G401.6 (cell line): ENCODE results near the gene CSF2RB.
"Not testable (repeated sequence)": the region's sequence is repeated elsewhere in the genome, so short reads cannot be mapped to it uniquely, and the experiment has no call there.

Experiments used
- FAIRE-seq: peaks from 2 replicates; lab custom pipeline; 2012; peaks lifted over from hg19 to GRCh38; lab: Jason Lieb, UNC

CSF2RB gene

DNA sequence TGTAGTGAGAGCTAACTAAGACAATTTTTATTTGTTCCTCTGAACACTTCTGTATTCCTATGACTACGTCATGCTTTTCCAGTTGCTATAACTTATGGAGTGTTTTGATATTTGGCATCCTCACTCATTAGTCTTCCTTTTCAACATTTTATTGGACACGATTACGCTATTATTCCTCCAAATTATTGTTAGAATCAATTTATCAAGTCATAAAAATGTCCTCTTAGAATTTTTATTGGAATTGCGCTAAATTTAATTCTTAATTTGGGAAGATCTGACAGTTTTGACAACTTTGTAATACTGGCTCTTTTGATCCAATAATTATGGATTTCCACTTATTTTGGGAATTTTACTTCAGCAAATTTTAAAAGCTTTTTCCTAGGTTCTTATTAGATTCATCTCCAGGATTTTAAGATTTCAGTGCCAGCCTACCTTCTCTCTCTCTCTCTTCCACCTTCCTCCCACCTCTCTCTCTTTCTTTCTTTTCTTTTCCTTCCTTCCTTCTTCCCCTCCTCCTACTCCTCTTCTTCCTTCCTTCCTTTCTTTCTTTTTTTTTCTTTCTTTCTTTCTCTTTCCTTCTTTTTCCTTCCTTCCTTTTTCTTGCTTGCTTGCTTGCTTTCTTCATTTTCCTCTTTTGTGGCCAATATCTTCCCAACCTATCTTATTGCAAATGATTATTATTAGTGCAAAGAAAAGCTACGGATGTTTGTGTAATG, 55.0 kb downstream of the CSF2RB start:
- FAIRE-seq: no peak

DNA sequence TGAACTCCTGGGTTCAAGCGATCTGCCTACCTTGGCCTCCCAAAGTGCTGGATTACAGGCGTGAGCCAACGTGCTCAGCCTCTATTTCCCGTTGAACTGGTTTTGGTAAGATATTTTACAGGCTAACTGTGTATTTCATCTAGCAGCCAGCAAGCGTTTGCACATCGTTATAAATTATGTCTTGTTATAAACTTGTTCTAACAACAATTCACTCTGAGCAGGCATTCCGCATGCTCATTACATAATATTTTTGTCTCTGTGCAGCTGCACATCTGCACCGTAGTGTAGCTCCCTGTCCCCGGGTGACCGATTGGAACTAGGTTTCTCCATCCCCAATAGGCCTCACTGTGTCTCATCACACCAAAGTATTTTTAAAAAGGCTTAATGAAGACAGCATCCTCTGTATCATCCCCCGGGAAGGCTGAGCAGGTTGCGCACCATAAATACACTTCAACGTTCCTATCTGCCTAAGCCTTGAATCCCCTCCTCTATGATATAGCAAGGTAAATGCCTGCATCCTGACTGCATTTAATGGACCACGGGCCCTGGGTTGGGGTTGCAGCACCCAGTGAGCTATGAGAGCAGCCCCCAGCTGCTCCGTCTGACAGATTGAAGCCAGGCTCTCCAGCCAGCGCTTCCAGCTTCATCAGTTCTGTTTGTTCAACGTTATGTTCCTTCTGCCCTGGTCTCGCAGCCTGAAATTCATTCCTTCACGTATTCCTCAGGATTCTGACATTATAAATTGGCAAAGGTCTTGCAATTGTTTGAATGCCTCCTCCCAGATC, 58.1 kb downstream of the CSF2RB start:
- FAIRE-seq: no peak

DNA sequence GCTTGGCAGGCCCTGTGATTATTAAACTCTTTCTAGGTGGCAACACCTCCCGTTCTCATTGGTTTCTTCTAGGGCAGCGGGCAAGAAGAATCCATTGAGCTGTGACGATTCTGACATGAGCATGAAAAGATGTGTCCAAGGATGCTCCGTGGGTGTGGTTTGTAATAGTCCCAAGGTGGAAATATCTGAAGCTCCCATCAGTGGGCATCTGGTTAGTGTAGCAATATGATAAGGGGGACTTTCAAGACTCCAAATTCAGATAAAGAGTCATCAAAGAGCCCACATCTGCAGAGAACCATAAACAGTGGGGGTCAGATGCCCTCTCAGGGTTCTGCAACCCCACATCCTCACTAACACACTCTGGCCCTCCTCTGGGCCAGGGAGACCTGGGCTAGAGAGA, 63.2 kb downstream of the CSF2RB start:
- no peak for FAIRE-seq

DNA sequence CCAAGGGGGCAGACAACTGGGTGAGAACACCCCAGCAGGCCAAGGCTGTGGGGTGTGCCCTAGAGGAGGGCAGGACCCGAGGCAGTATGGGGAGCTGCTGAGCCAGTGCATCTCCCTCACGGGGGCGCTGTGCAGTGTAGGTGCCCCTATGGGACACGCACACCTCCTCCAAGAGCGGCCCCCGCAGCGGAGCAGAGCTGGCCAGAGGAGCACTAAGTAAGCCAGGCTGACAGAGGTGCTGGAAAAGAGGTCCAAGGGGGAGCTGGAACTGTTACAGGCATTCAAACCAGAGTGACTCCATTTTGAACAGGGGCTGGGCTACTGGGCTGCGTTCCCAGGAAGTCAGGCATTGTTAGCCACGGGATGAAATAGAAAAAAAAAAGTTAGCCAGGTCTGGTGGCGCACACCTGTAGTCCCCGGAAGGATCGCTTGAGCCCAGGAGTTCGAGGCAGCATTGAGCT, 64.0 kb downstream of the CSF2RB start:
- FAIRE-seq: no peak

DNA sequence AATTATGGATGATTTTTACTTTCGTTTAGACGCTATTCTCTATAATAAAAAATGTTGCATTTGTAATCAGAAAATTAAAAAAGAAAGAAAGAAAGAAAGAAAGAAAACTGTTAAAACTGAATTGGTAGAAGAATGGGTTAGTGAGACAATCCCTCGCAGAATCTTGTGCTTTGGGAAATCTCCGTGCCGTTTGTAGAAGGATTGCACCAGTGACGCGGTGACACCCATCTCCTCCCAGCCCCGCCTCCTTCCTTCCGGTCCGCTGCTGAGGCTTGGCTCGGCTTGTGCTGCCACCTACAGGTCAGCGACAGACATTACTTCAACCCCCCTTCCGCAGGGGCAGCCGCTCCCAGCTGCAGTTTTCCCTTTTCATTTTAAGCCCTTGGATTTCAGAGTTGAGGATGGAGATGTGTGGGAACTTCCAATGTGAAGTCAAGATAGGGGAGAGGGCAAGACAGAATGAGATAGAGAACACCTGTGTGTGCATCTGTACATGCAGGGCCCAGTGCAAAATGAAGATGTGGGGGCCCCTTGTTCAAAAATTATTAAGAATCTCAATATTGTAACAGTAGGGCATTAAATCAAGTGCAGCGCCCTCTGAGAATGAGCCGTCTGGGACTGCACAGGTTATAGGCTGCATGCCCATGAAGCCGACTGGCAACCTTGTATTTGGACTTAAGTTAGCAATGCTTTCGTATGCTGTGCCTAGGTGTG, 64.7 kb downstream of the CSF2RB start:
- peak; percentile 96 for FAIRE-seq

DNA sequence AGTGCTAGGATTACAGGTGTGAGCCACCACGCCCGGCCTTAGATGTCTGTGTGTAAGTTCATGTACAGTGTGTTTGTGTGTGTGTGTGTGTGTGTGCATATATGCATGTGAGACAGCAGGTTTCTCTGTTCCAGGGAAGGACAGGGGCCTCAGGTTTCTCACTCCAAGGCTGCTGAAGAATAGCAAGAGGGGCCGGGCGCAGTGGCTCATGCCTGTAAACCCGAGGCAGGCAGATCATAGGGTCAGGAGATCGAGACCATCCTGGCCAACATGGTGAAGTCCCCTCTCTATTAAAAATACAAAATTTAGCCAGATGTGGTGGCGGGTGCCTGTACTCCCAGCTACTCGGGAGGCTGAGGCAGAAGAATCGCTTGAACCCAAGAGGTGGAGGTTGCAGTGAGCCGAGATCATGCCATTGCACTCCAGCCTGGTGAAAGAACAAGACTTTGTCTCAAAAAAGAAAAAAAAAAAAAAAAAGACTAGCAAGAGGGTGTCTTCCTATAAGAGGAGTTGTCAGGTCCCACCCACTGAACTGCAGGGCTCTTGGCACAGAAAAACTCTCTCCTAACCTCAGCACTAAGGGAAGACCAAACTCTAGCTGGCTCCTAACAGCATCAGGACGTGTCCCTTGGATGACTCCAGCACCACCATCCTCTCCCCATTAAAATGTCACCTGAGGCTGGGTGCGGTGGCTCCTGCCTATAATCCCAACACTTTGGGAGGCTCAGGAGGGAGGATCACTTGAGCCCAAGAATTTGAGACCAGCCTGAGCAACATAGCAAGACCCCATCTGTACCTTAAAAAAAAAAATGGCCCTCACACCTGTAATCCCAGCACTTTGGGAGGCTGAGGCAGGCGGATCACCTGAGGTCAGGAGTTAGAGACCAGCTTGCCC, 65.8 kb downstream of the CSF2RB start:
- FAIRE-seq: no peak

DNA sequence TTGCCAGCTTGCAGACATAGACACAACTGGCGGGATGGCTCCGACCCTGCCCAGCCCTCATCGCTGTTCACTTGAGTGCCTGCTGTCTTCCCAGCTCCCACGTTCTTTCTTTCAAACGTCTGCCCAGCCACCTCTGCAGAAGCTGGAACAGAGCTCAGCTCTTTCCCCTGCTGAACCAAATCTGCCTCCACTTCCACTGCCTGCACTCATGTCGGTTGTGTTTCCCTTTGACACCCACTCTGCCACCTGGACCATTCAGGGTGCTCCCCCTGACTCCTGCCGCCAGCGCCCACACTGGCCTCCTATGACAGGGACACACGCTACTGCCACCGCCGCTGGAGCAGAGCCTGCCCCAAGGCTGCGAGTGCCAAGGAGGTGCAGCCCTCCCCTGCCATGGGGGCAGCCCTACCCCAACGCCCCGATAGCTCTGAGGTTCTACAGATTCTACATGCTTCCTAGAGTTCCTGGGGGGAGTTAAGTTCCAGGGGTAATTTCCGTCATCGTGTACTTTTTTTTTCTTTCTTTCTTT, 67.9 kb downstream of the CSF2RB start:
- FAIRE-seq: no peak

DNA sequence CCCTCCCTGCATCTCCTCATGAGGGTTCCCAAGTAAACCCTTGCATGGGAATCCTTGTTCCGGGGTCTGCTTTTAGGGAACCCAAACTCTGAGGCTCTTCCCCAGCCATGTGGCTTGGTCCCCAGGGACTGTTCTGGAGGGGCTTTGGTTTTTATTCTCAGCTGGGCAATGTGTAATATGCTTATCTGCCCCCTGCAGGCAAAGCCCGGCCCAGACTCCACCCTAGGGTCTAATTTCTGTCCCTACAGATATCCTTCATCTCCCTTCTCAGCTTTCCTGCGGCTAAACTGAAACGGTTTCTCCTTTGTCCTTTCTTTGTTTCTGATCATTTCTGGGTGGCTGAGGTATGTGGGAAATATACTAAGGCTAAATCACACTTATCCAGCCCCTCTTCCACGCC, 68.7 kb downstream of the CSF2RB start:
- no peak for FAIRE-seq

DNA sequence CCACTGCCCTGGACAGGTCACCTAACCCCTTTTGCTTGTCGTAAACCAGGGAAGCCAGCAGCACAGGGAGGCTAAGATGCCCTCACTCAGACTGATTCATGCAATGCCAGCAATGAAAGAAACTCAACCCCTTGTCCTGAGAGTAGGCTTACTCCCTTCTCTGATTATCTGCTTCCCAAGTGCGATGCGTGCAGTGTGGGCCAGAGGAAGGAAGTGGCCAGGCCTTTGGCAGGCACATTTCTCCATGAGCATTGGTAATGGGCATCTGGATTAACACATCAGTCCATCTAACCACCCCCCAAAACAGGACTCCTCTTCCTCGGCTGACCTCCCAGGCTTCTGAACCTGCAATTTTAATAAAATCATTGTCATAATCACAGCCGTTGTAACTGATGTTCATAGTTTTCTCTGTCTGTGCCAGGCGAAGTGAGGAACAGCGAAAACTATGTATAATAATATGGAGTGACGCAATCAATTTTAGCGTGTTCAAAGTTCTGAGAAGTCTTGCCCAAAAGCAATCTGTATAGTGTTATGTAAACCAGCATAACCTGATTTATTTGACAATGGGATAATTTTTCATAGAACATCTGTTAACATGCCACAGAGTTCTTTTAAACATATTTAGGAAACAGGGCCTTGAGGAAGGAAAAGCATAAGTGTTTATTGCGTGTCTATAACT, 71.9 kb downstream of the CSF2RB start:
- FAIRE-seq: no peak

DNA sequence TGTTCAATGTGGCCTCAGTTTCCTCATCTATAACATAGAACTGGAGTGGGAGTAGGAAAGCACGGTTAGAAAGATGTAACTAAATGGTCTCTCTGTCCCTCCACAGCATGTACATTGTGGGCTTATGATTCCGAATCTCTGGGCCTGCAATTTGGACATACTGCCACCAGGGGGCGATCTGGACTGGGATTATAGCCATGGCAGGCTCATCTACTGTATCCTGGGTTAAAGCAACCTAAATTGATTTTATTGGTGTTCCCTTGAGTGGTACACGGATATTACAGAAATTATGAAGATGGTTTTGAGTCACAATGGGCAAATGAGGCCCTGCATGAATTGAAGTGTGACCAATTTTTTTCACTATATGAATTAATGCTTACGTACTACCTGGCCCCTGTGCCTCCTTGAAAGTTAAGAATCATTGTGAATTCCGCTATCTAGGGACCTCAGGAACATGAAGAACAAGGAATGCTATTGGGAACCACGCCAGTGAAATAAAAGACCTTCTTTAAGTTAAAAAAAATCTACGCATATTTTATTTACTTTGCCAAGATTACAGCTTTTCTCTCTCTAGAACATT, 72.9 kb downstream of the CSF2RB start:
- FAIRE-seq: no peak

DNA sequence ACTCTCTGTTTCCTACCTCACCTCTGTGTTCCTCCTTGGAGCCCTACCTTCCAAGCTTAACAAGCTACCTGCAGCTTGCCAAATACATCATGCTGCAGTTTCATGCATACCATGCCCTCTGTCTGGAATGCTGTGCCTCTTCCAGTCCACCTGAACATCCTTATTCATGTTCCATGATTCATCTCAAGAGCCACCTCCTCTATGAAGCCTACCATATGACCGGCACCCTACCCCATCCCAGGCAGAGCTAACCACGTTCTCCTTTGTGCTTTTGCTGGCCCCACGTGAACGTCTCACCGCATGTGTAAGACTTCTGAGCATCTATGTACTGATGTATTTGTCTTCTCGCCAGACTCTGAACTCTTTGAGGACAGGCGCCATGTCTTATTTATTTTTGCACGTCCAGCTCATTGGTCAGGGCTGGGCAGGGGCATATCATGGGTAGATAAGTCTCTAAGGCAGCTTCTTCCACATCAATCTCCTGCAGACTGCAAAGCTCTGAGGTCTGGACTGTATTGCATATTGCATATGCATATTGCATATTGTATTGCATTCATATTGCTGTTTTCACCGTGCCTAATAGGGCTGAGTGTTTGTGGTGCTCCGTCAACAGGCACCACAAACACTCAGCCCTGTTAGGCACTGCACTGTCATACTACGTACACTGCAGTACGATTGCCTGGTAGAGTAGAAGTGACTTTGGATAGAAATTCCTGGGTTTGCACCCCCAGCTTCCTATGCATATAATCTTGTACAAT, 74.8 kb downstream of the CSF2RB start:
- no peak for FAIRE-seq

DNA sequence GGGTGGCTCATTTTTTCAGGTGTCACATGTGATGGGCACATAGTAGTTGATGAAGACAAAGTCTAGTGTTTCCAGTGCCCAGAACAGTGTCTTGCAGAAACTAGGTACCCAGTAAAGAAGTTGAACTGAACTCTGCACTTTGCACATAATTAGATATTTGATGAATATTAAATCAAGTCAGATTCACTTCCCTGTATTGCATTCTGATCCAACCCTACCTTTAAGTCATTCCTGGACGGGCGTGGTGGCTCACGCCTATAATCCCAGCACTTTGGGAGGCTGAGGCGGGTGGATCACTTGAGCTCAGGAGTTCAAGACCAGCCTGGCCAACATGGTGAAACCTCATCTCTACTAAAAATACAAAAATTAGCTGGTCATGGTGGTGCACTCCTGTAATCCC, 75.6 kb downstream of the CSF2RB start:
- FAIRE-seq: not testable (repeated sequence)
